Measurements from ENCODE around the gene PERCC1. TPM values are rescaled to one million over a fixed set of nuclear protein-coding genes. Genes with fewer than 3 reads are reported as not detected.
A peak's percentile ranks its signal among the peaks of the same experiment; 100 is the strongest.

Gene PERCC1
- total RNA-seq, 6 experiments from 2014 or later, result not detected

GRCh38 chr16:1428511-1428910, 2.4 kb upstream of the PERCC1 start:
- H3K36me3 Mint-ChIP-seq (ENCODE audit: low read depth), result no peaks in the 10 kb centered on the region
- no peak overlapping the region for H3K27ac Mint-ChIP-seq
- no peaks in the 10 kb centered on the region for H3K9me3 Mint-ChIP-seq
- no peak overlapping the region for H3K4me3 Mint-ChIP-seq
- TF ChIP-seq CTCF (IDR thresholded peaks at IDR 0.05), result peak; percentile 39; the same call in 1 of the 2 replicates
- no peaks in the 10 kb centered on the region; the same call in 1 of the 2 replicates for H3K27me3 Mint-ChIP-seq (ENCODE audit: insufficient read depth)
- H3K4me1 Mint-ChIP-seq (ENCODE audit: low read depth), result no peaks in the 10 kb centered on the region
- no peak for DNase-seq

- no peaks in the 10 kb centered on the region; the same call in 1 of the 2 replicates for H3K27me3 Mint-ChIP-seq (ENCODE audit: insufficient read depth)
- no peaks in the 10 kb centered on the region for H3K36me3 Mint-ChIP-seq (ENCODE audit: low read depth)
- TF ChIP-seq CTCF (IDR thresholded peaks at IDR 0.05), result no peak
- H3K9me3 Mint-ChIP-seq, result no peaks in the 10 kb centered on the region
- no peak for DNase-seq
- H3K27ac Mint-ChIP-seq, result no peak overlapping the region
- no peak overlapping the region for H3K4me3 Mint-ChIP-seq
- H3K4me1 Mint-ChIP-seq (ENCODE audit: low read depth), result no peaks in the 10 kb centered on the region
Observed at GRCh38 chr16:1429012-1429411, 1.9 kb upstream of the PERCC1 start.

GRCh38 chr16:1429631-1430030, 1.2 kb upstream of the PERCC1 start:
- DNase-seq, result no peak
- no peak overlapping the region for H3K4me3 Mint-ChIP-seq
- H3K27ac Mint-ChIP-seq, result no peak overlapping the region
- H3K27me3 Mint-ChIP-seq (ENCODE audit: insufficient read depth), result no peaks in the 10 kb centered on the region; the same call in 1 of the 2 replicates
- no peaks in the 10 kb centered on the region for H3K4me1 Mint-ChIP-seq (ENCODE audit: low read depth)
- H3K9me3 Mint-ChIP-seq, result no peaks in the 10 kb centered on the region
- no peaks in the 10 kb centered on the region for H3K36me3 Mint-ChIP-seq (ENCODE audit: low read depth)
- no peak for TF ChIP-seq CTCF (IDR thresholded peaks at IDR 0.05)

- no peaks in the 10 kb centered on the region for H3K36me3 Mint-ChIP-seq (ENCODE audit: low read depth)
- H3K27me3 Mint-ChIP-seq (ENCODE audit: insufficient read depth), result no peaks in the 10 kb centered on the region; the same call in 1 of the 2 replicates
Observed at GRCh38 chr16:1430214-1430758, 592 bp upstream of the PERCC1 start.

GRCh38 chr16:1431497-1432270, 806 bp downstream of the PERCC1 start:
- Mint-ChIP-seq H3K36me3 (ENCODE audit: low read depth) (no peaks in the 10 kb centered on the region), H3K4me1 (ENCODE audit: low read depth) (no peaks in the 10 kb centered on the region), H3K27me3 (ENCODE audit: insufficient read depth) (no peaks in the 10 kb centered on the region; the same call in 1 of the 2 replicates), H3K4me3 (no peak overlapping the region), H3K9me3 (no peaks in the 10 kb centered on the region), H3K27ac (no peak overlapping the region)
- DNase-seq, result no peak
- no peak for TF ChIP-seq CTCF (IDR thresholded peaks at IDR 0.05)

More at GRCh38 chr16:1430214-1430758, 592 bp upstream of the PERCC1 start:
- no peak for DNase-seq
- no peak overlapping the region for H3K27ac Mint-ChIP-seq
- no peak for TF ChIP-seq CTCF (IDR thresholded peaks at IDR 0.05)
- H3K4me1 Mint-ChIP-seq (ENCODE audit: low read depth), result no peaks in the 10 kb centered on the region
- no peaks in the 10 kb centered on the region for H3K9me3 Mint-ChIP-seq
- H3K4me3 Mint-ChIP-seq, result no peak overlapping the region
